SIG-M5 treated with dmso at 0.1 percent for 504 hours (cell line): ENCODE measurements around the gene TBC1D8.

Experiments
- DNase-seq: peaks from one replicate; lab custom pipeline; 2025; ENCODE audit not compliant: unreplicated experiment; lab: John Stamatoyannopoulos, UW

TBC1D8 gene

DNA sequence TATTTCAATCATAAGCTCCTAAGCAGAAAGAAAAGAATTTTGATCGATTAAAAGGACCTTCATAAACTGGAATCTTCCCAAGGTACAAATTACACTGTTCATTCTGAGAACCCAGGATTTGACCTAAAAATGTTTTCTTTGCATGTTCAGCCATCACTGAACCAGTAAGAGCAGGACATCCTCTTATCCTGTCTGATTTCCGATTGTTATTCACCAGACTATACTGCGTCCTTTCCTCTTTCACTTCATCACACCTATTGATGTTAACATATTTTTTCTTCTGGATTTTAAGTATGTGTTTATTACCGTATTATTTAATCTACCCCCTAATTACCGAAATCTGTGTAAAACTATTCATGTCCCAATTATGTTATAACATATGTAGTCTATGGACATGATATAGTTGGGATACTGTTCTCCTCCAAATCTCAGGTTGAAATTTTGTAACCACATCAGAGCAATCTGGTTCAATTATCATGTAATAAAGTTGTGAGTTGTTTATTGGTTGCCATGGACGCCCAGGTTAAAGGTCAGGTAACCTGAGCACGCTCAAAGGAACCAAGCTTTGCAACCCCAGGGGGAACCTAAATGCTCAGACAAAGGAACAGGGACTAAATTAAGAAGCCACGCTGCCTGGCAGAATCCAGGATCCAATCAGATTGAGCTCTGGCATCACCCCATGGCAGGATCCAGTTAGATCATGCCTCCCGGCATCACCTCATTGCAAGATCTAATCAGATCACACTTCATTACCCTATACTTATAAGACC, 11.6 kb upstream of the TBC1D8 start:
- DNase-seq, result no peak

DNA sequence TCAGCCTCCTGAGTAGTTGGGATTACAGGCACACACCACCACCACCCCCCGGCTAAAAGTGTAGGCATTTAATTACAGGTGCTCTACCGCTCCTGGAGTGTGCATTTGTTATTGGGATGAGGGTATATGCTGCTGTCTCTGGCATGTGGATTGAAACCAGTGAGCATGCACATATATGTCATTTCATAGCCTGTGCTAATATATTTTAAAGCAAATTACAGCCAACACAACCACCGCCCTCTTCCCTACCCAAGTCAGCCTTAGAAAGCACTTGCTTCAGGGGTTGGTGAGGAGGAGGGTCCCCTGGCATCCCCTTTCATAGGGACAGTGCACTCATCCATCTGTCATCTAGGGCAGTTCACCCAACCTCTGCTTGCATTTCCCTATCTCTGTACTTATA, 10.5 kb upstream of the TBC1D8 start:
- no peak for DNase-seq

DNA sequence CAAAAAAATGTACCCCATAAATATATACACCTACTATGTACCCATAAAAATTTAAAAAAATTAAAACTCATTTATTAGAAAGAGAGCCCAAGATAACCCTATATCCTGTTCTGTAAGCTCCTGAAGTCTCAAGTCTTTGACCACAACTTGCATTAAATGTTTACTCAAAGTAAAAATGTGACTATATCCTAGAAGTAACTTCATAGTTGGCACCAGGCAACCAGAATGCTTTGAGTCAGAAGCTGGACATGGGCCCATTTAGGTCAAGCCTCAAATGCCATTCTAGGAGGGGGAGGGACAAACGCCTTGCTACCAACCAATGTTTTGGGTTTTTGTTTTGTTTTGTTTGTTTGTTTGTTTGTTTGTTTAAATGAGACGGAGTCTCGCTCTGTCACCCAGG, 9.3 kb upstream of the TBC1D8 start:
- DNase-seq, result no peak

DNA sequence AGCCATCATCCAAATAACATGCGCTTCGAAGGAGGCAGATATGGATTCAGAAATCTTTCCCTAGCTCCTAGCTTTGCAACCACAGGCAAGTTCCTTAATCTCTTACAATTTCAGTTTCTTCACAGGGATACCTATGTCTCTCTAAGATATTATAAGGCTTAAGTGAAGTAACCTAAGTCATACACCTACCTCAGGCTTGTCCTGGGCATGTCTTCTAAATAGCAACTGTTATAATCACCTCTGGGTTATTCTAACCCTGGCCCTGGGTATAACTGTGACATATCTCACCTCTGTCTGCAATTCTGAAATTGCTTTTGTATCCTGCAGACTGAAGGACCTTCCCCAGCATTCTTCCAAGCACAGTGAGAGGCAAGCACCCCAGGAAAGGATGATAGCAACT, 8.3 kb upstream of the TBC1D8 start:
- DNase-seq, result no peak

DNA sequence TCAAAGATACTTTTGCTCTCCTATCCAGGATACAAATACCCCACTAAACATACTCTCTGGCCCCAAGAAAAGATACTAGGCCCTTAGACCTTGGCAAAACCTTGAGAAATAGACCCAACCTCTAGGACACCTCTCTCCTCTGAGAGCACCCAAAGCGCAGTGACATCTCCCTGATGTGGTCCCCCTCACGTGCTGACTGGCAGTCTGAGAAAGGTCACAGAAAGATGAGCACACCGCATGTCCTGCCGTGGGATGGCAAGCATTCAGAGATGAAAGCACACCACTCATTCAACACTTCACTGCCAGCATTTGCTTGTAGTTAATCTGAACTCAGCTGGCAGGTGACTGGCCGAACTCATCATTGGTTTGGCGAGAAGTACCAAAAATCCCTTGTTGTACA, 6.1 kb upstream of the TBC1D8 start:
- no peak for DNase-seq

DNA sequence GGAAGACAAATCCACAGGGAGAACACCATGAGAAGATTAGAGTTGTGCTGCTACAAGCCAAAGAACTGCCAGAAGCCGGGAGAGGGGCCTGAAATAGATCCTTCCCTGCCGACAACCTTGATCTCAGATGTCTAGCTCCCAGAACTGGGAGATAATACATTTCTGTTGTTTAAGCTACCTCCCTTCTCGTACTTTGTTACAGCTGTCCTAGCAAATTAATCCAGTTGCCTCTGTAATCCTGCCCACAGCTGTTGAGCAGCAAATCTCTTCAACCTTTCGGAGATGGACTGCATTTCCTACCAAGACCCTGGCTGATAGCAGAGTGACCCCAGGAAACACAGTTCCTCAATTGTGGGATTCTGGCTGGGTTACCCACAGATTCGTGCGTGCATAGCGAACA, 2.6 kb upstream of the TBC1D8 start:
- no peak for DNase-seq

DNA sequence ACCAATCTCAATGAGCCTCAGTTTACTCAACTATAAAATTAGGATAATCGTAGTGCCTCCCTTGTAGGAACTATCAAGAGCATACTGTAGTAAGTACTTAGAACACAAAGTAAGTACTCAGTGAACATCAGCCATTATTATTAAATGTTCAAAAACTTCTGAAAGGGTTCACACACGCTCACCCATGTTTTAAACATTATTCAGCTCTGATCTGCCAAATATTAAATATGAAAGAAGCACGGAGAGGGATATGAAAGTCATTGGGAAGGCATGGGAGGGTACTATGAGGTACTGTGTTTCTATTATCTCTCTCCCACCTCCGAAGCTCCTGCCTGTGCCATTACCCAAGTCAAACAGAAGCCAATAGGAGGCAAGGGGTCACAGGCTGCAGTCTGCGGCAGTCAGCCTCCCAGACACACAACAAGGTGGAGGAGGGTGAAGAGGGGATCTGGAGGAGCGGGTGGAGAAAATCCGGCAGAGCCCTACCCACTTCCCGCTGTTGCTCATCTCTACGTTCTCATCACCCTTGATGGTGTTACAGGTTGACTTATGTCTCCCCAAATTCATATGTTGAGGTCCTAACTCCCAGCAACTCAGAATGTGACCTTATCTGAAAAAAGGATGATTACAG, 2.0 kb upstream of the TBC1D8 start:
- DNase-seq, result no peak

DNA sequence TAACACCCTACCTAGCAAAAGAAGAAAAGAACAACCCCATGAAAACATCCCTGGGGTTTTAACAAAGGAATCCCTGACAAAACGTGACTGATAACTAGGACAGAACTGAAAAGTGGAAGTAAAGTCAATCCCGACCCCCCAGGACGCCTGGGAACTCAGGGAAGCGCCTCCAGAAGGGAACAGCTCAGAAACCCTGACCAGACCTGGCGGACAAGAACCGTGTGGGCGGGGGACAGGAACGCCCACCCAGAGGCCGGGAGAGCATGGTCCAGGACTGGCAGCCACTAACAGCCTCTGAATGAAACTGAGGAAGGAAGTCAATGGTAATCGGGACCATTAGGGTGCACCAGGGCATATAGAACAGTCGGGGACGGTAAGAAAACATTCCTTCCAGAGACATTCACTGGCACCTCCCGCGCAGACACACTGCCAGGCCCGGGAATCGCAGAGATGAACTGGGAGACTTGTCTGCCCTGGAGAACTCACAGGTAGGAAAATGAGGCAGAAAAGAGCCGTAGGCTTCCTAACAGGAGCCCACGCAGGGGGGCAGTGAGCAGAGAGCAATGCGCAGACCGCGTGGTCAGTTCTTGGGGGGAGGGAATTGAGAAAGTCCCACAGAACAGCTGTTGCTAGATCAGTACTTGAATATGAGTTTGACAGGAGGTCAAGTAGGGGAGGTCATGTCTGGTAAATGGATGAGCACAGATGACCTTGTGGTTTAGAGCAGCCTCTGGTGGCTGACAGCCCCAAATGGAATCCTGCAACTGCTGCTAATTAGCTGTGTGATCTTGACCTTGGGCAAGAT, 1.3 kb upstream of the TBC1D8 start:
- DNase-seq, result peak; percentile 77

DNA sequence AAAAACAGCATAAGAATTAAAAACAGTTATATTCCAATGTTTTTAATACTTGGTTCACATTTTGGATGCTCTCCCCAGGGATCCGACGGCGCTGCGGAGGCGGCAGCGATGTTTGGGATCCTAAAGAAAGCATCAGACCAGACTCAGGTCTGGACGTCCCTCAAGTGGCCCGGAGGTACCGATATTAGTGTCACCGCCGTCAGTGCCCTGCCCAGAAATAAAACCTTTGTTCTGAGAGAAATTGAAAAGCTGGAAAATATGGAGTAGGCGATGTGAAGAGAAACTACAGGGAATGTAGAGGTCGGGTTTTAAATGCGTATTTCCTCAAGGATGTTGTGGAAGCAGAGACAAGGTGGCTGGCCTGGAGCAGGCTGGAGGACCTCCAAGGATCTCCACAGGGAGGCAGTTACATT, 683 bp upstream of the TBC1D8 start:
- DNase-seq, result no peak

DNA sequence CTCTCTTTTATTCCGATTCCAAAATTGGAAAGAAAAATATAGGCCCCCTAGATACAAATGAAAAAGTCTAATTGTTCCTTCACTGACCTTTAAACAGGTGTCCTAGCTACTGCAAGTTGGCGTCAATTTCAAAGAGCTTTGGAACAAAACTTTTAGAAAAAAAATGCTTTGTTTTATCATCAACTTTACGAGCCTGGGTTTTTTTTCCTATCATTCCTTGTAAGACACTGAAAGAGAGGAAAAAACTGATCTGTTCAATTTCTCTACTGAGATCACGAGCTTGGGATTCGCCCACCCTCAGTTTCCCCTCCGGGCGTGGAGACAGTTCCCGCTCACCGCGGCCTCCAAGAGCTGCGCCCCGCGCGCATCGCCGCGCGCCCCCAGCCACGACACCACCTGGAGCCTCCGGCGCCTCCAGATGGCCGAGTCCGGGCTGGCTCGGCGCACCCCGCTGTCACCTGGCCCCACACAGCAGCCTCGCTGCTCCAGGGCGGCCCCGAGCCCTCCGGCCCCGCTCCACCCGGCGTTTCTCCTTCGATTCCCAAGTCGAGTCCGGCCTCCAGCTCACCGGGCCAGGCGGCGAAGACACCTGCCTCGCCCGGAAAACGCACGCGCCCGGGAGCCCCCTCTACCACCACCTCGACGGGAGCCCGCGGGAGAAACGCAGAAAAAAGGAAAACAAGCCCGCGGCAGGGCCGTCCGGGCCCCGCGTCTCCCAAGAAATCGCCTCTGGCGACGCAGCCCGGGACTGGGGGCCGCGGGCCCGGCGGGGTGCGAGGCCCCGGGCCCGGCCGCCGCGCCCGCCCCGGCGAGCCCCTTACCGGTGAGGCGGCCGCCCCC, 656 bp downstream of the TBC1D8 start:
- no peak for DNase-seq

DNA sequence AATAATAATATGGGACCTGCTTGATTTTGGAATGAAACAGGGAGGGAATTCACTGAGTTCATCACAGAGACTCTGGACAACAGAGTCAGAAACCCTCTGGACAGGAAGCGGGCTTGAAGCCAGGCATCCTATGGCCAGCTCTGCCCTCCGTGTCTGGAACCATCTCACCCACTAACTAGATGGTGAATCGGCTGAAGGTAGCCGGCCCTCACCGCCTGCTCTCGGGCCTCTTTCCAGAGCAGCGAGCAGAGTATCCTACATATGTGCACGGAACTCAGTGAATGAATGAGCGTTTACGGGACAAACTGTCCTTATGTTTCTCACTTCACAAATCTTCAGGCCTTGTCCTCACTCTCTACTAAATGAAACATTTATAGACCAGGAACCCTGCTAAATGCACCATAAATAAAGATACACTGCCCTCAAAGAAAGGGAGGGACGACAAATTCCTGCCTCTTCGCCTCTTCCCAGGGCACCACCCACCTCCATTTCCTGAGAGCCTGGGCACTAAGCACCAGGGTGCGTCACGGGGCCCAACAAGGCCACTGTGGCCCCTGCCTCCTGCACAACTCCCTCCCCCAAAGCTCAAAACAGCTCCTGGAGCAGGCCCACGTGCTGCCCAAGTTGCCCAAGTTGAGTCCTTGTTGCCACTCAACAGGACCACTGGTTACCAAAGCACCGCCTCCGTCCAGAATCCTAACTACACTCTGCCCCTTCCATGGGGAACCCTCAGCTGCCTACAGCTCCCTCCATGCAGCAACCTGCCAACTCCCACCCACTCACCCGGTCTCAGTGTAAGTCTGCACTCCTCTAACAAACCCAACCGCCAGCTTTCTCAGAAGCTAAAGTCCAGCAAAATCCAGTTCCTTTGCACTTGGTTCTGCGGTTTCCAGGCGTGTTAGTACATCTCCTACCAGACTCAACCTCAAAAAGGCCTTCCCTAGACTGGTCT, 1.7 kb downstream of the TBC1D8 start:
- DNase-seq, result peak; percentile 88

DNA sequence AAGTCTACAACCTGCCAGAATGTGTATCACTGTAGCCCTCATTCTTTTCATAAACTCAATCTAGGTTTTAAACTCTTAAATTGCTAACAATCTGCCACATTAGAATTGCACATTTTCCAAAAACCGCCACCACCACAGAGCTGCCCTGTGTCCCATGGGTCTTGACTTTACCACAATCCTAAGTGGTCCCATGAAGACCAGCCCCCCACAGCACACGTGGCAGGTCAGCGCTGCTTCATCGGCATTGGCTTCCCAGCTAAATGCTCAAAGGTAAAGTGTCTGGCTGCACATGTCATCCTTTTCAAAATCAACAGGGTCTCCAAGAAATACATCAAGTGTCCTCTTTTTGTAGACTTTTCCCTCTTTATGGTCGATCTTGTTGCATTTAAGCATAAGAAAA, 2.4 kb downstream of the TBC1D8 start:
- no peak for DNase-seq

DNA sequence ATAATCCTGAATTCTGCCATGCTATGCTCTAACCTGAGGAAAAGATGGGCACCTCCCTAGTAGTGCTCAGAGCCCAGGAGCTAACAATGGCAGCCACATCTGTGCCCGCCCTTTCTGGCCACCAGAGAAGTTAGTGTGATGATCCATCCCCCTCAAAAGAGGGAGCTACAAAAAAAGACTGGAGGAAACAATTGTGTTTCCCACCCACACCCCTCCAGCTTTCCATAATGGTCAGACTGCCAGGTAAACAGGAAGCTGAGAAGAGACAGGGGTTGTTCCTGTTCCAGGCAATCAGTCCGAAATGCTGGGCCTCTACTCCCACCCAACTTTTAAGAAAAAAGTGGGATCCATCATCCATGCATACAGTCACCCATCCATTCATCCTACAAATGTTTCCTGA, 3.2 kb downstream of the TBC1D8 start:
- DNase-seq, result no peak

DNA sequence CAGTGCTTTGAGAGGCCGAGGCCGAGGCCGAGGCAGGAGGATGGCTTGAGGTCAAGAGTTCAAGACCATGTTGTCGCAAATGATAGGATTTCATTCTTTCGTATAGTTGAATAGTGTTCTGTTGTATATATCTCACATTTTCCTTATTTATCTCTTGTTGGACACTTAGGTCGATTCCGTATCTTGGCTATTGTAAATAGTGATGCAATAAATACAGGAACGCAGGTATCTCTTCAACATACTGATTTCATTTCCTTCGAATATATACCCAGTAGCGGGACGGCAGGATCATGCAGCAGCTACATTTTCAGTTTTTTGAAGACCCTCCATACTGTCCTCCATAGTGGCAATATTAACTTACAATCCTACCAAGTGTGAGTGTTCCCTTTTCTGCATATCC, 4.1 kb downstream of the TBC1D8 start:
- no peak for DNase-seq

DNA sequence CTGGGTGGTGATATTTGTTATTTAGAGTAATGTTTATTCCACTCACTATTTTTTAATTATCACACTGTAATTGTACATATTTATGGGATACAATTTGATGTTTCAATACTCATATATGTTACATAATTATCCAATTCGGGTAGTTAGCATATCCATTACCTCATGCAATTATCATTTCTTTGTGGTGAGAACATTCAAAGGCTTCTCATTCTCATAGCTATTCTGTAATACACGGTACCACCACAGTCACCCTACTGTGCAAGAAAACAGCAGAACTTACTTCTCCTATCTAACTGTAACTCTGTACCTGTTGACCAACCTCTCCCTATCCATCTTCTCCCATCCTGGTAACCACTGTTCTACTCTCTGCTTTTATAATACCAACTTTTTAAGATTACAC, 4.6 kb downstream of the TBC1D8 start:
- DNase-seq, result peak; percentile 56

DNA sequence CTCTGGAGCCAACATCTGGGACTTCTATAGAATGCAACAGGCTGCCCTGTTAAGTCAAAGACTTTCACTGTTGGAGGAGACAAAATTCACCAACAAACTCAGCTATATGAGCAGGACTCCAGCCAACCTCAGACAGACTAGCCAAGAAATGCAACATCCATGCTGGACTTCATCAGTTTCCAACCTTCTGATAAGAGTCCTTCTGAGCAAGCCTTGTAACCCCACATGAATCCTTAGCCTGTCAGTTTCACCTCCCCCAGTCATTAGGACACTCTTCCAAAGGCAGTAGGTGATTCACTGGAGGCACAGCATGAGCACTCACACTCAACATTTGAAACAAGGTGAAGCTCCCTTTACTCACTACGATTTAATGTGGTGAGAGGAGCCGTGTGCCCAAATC, 5.8 kb downstream of the TBC1D8 start:
- no peak for DNase-seq

DNA sequence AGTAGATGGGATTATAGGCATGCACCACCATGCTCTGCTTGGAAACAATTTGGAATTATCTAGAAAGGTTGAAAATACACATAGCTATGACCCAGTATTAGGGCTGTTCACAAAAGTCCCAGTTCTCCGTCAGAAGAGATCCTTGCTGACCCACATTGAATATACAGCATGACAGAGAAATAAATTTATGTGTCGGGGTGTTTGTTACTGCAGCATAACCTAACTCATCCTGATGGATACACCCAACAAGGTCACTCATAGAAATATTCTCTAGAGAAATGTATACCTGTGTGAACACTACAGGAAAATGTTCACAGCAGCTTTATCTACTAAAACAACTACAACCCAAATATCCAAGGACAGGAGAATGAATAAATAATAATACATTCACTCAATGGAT, 9.0 kb downstream of the TBC1D8 start:
- no peak for DNase-seq

DNA sequence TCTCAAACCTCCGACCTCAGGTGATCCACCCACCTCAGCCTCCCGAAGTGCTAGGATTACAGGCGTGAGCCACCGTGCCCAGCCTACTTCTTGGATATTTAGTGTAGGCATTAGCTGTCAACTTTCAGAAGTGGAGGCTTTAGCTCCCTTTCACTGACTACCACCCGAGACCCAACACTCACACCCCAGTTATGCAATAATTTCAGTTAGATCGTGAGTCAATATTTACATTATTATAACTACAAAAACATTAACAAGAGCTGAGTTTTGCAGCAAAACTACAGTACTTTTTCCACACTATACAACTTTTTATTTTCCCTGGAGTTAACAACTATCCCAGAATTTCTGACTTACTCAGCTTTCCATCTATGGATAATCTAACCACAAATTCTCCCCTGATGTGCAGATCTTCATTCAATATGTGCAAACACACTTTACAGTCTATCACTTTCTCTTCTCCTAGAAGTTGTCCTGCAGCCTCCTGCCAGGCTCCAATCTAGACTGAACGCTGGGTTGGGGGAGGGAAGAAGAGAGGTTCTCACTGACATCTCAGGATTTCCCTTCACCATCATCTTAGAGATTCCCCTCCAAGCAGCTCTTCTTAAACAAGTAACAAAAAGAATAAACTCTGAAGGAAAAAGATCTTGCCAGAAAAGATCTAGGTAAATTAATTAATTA, 10.1 kb downstream of the TBC1D8 start:
- DNase-seq, result peak; percentile 30

DNA sequence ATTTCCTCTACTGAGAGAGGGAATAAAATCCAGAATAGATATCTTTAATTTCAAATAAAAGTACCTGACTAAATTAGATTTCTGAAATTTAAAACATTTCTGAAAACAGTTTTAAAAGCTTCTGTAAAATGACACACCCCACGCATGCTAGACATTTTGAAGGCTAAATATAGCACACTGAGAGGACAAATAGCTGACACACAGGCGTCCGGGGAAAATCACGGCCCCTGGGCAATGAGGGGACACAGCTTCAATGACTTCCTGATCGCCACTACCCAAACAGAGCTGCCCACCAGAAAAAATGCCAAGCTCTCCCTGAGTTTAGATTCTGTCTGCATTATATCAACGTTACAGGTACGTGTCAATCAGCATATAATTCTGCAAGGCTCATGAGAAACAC, 10.9 kb downstream of the TBC1D8 start:
- DNase-seq, result no peak

DNA sequence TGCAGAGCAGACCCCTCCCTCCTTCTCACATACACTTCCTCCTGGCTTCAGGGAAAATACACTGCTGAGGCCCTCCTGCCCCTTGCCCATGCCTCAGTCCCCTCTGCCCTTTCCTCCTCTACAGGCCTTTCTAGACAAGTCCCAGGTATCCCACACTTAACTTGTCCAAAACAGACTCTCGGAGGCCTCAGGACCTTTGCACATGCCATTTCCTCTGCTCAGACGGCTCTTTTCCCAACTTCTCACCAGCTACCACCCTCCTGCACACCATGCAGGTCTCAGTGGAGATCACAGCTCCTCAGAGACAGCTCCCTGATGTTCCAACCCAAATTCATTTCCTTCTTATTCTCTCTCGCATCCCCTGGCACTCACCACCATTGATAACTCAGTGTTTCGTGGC, 11.7 kb downstream of the TBC1D8 start:
- no peak for DNase-seq
